HUES64 (cell line): ENCODE data around the gene KRT86.
"Not testable (repeated sequence)": the region's sequence is repeated elsewhere in the genome, so short reads cannot be mapped to it uniquely, and the experiment has no call there.

Experiments
- H3K27ac ChIP-seq: 2 replicates; pipeline ENCODE4 v1.7.0; 2013; ENCODE audit warnings: low read depth, low read length, inconsistent platforms
- H3K27me3 ChIP-seq: 2 replicates; pipeline ENCODE4 v1.6.1; 2013; ENCODE audit warnings: mild to moderate bottlenecking, low read length; ENCODE audit not compliant: insufficient read depth
- H3K36me3 ChIP-seq: 2 replicates; pipeline ENCODE4 v1.6.1; 2013; ENCODE audit warnings: mild to moderate bottlenecking, low read length; ENCODE audit not compliant: insufficient read depth
- H3K4me1 ChIP-seq: 2 replicates; pipeline ENCODE4 v1.6.1; 2013; ENCODE audit warnings: mild to moderate bottlenecking, low read length, moderate library complexity; ENCODE audit not compliant: insufficient read depth
- H3K4me3 ChIP-seq: 2 replicates; pipeline ENCODE4 v1.5.1; 2013; ENCODE audit warnings: mild to moderate bottlenecking, low read length, moderate library complexity
- H3K9ac ChIP-seq: 2 replicates; pipeline ENCODE4 v1.6.1; 2013; ENCODE audit warnings: mild to moderate bottlenecking, low read depth, low read length
- H3K9me3 ChIP-seq: 2 replicates; pipeline ENCODE4 v1.6.1; 2013; ENCODE audit warnings: low read depth, low read length; ENCODE audit not compliant: insufficient read depth
- WGBS: fragments of 150-250, 120-280 bp; methylation state at CpG from one replicate; pipeline ENCODE4 v1.1.7; 2013; ENCODE audit warnings: missing lambda C conversion rate; 5-methylcytosine and 5-hydroxymethylcytosine counted together

The KRT86 gene

GRCh38 chr12:52336641-52337040 lies 62.2 kb downstream of the KRT86 start:
- Histone ChIP-seq H3K9me3 (no peaks in the 10 kb centered on the region), H3K36me3 (no peaks in the 10 kb centered on the region), H3K4me3 (no peak overlapping the region), H3K9ac (no peak overlapping the region), H3K4me1 (no peaks in the 10 kb centered on the region; the same call in 1 of the 2 replicates), H3K27me3 (no peaks in the 10 kb centered on the region), H3K27ac (no peak overlapping the region)
- WGBS, result 100% methylated on average over 1 of the region's 2 CpGs

DNA sequence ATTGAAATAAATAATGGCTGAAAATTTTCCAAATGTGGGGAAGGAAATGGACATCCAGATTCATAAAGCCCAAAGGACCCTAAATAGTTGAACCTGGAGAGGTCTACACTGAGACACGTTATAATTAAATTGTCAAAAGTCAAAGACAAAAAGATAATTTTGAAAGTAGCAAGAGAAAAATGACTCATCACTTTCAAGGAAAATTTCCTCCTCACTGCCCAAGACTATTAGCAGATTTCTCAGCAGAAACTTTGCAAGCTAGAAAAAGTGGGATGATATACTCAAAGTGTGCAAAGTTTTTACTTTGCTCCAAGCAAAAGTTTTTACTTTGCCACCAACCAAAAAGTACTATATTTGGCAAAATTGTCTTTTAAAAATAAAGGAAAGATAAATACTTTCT lies 62.6 kb downstream of the KRT86 start:
- Histone ChIP-seq H3K27ac (no peak overlapping the region), H3K4me3 (no peak overlapping the region), H3K27me3 (no peaks in the 10 kb centered on the region), H3K9ac (no peak overlapping the region), H3K4me1 (no peaks in the 10 kb centered on the region; the same call in 1 of the 2 replicates), H3K9me3 (no peaks in the 10 kb centered on the region), H3K36me3 (no peaks in the 10 kb centered on the region)
- 100% methylated on average over 1 of the region's 1 CpG for WGBS

GRCh38 chr12:52338241-52338960 lies 64.0 kb downstream of the KRT86 start:
- Histone ChIP-seq H3K27me3 (no peaks in the 10 kb centered on the region), H3K4me1 (no peaks in the 10 kb centered on the region; the same call in 1 of the 2 replicates), H3K27ac (no peak overlapping the region), H3K9me3 (no peaks in the 10 kb centered on the region), H3K4me3 (no peak overlapping the region), H3K36me3 (no peaks in the 10 kb centered on the region), H3K9ac (no peak overlapping the region)
- 89% methylated on average over 10 of the region's 10 CpGs for WGBS

GRCh38 chr12:52341066-52341580 lies 66.7 kb downstream of the KRT86 start:
- 94% methylated on average over 14 of the region's 14 CpGs for WGBS
- H3K36me3 ChIP-seq, result no peaks in the 10 kb centered on the region
- no peak overlapping the region for H3K27ac ChIP-seq
- H3K9me3 ChIP-seq, result peaks cover 4% of the 10 kb centered on the region; the same call in 1 of the 2 replicates
- no peaks in the 10 kb centered on the region for H3K4me1 ChIP-seq
- no peak overlapping the region for H3K9ac ChIP-seq
- no peak overlapping the region for H3K4me3 ChIP-seq
- H3K27me3 ChIP-seq, result no peaks in the 10 kb centered on the region

GRCh38 chr12:52342781-52343490 lies 68.5 kb downstream of the KRT86 start:
- WGBS, result 90% methylated on average over 2 of the region's 2 CpGs
- no peak overlapping the region for H3K27ac ChIP-seq
- no peak overlapping the region for H3K9ac ChIP-seq
- H3K4me1 ChIP-seq, result no peaks in the 10 kb centered on the region
- H3K4me3 ChIP-seq, result no peak overlapping the region
- H3K27me3 ChIP-seq, result no peaks in the 10 kb centered on the region
- H3K36me3 ChIP-seq, result no peaks in the 10 kb centered on the region
- peaks cover 4% of the 10 kb centered on the region; the same call in 1 of the 2 replicates for H3K9me3 ChIP-seq

- Histone ChIP-seq H3K4me1 (no peaks in the 10 kb centered on the region), H3K9me3 (peaks cover 4% of the 10 kb centered on the region; the same call in 1 of the 2 replicates), H3K4me3 (no peak overlapping the region), H3K27ac (no peak overlapping the region), H3K27me3 (no peaks in the 10 kb centered on the region), H3K36me3 (no peaks in the 10 kb centered on the region), H3K9ac (no peak overlapping the region)
- 90% methylated on average over 2 of the region's 2 CpGs for WGBS
Observed at GRCh38 chr12:52343550-52343949, 69.1 kb downstream of the KRT86 start.

- 94% methylated on average over 12 of the region's 12 CpGs for WGBS
- Histone ChIP-seq H3K27me3 (no peaks in the 10 kb centered on the region), H3K27ac (no peak overlapping the region), H3K4me3 (no peak overlapping the region), H3K36me3 (no peaks in the 10 kb centered on the region), H3K4me1 (no peaks in the 10 kb centered on the region), H3K9me3 (peaks cover 4% of the 10 kb centered on the region; the same call in 1 of the 2 replicates), H3K9ac (no peak overlapping the region)
Observed at GRCh38 chr12:52344111-52344510, 69.7 kb downstream of the KRT86 start.

- H3K27ac ChIP-seq, H3K9me3 ChIP-seq, H3K4me1 ChIP-seq, H3K4me3 ChIP-seq, H3K9ac ChIP-seq, H3K27me3 ChIP-seq, H3K36me3 ChIP-seq: not testable (repeated sequence)
- WGBS, result 95% methylated on average over 6 of the region's 8 CpGs
Observed at GRCh38 chr12:52345041-52345440, 70.6 kb downstream of the KRT86 start.

GRCh38 chr12:52346593-52346992 lies 72.1 kb downstream of the KRT86 start:
- no peak overlapping the region for H3K9ac ChIP-seq
- no peaks in the 10 kb centered on the region for H3K36me3 ChIP-seq
- H3K27me3 ChIP-seq, result no peaks in the 10 kb centered on the region; the same call in 1 of the 2 replicates
- no peak overlapping the region for H3K27ac ChIP-seq
- H3K4me1 ChIP-seq, result no peaks in the 10 kb centered on the region
- H3K4me3 ChIP-seq, result no peak overlapping the region
- H3K9me3 ChIP-seq, result peaks cover 4% of the 10 kb centered on the region; the same call in 1 of the 2 replicates
- 59% methylated on average over 4 of the region's 4 CpGs for WGBS

- no peaks in the 10 kb centered on the region; the same call in 1 of the 2 replicates for H3K27me3 ChIP-seq
- H3K4me1 ChIP-seq, result no peaks in the 10 kb centered on the region
- no peak overlapping the region for H3K27ac ChIP-seq
- H3K9me3 ChIP-seq, result peaks cover 4% of the 10 kb centered on the region; the same call in 1 of the 2 replicates
- H3K9ac ChIP-seq, result no peak overlapping the region
- no peak overlapping the region for H3K4me3 ChIP-seq
- 79% methylated on average over 9 of the region's 9 CpGs for WGBS
- no peaks in the 10 kb centered on the region for H3K36me3 ChIP-seq
Observed at GRCh38 chr12:52347016-52347415, 72.6 kb downstream of the KRT86 start.
